Activated CD4-positive, alpha-beta memory T cell treated with anti-CD3 and anti-CD28 coated beads for 36 hours (primary cell): Measurements from ENCODE around the gene TYSND1. TPM values are rescaled to one million over a fixed set of nuclear protein-coding genes. Genes with fewer than 3 reads are reported as not detected.
A peak's percentile ranks its signal among the peaks of the same experiment; 100 is the strongest.
"Not testable (repeated sequence)": the region's sequence is repeated elsewhere in the genome, so short reads cannot be mapped to it uniquely, and the experiment has no call there.

Source experiments
- CTCF ChIA-PET: fragments of 350-600 bp; sonication (Branson Sonifier 250); formaldehyde crosslinking; loops from one replicate; lab custom pipeline; 2021; ENCODE audit warnings: antibody characterized with exemption, inconsistent platforms; lab: Charles Lee
- POLR2A ChIA-PET: fragments of 350-600 bp; sonication (Branson Sonifier 250); formaldehyde crosslinking; loops from one replicate; lab custom pipeline; 2021; ENCODE audit warnings: antibody characterized with exemption; lab: Charles Lee
- DNase-seq: peaks from one replicate; pipeline ENCODE4 v3.0.0-alpha.2; 2020
- H3K27ac Mint-ChIP-seq: one replicate; pipeline ENCODE4 v1.8.0; 2021; ENCODE audit warnings: mixed read lengths
- H3K27me3 Mint-ChIP-seq: one replicate; pipeline ENCODE4 v1.8.0; 2021; ENCODE audit warnings: mixed read lengths
- H3K36me3 Mint-ChIP-seq: one replicate; pipeline ENCODE4 v1.8.0; 2021; ENCODE audit warnings: mixed read lengths
- H3K4me1 Mint-ChIP-seq: one replicate; pipeline ENCODE4 v1.8.0; 2021; ENCODE audit warnings: low read depth, mixed read lengths
- H3K4me3 Mint-ChIP-seq: one replicate; pipeline ENCODE4 v1.8.0; 2021; ENCODE audit warnings: mild to moderate bottlenecking, mixed read lengths
- H3K9me3 Mint-ChIP-seq: one replicate; pipeline ENCODE4 v1.8.0; 2021; ENCODE audit warnings: mixed read lengths
- intact Hi-C: fragments of 100-400 bp; cut with micrococcal nuclease; formaldehyde crosslinking; loops from one replicate; pipeline ENCODE4 v1.15.1; 2023
- total RNA-seq, 2 experiments: library from RNA; stranded (reverse); gene quantifications; one replicate each; pipeline ENCODE4 v1.2.3, GENCODE V29; 2021

The TYSND1 gene
- total RNA-seq, 2 experiments from 2014 or later: 10.9 to 12.1 TPM

DNA sequence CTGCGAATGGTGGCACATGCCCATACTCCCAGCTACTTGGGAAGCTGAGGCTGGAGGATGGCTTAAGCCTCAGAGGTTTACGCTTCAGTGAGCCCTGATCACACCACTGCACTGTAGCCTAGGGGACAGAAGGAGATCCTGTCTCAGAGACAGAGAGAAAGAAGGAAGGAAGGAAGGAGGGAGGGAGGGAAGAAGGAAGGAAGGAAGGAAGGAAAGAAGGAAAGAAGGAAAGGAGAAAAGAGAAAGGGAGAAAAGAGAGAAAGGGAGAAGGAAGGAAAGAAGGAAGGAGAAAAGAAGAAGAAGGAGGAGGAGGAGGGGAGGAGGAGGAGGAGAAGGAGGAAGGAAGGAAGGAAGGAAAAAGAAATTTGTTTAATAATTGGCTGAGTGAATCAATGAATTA, 36.8 kb upstream of the TYSND1 start:
- Mint-ChIP-seq H3K9me3 (peaks cover 3% of the 10 kb centered on the region), H3K4me3 (no peak overlapping the region), H3K4me1 (no peaks in the 10 kb centered on the region), H3K27ac (no peak overlapping the region), H3K36me3 (no peaks in the 10 kb centered on the region), H3K27me3 (no peaks in the 10 kb centered on the region)
- ChIA-PET CTCF (no interaction called here), POLR2A (no interaction called here)
- intact Hi-C loops: no loop called here
- DNase-seq: no peak

DNA sequence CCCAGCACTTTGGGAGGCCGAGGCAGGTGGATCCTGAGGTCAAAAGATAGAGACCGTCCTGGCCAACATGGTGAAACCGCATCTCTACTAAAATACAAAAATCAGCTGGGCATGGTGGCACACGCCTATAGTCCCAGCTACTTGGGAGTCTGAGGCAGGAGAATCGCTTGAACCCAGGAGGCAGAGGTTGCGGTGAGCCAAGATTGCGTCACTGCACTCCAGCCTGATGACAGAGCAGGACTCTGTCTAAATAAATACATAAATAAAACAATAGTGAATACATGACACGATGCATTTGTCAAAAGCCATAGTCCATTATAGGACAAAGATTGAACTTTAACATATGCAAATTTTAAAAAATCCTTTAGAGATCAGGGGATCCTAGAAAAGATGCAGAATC, 32.7 kb upstream of the TYSND1 start:
- CTCF ChIA-PET, H3K36me3 Mint-ChIP-seq, intact Hi-C loops, H3K4me1 Mint-ChIP-seq, H3K4me3 Mint-ChIP-seq, DNase-seq, H3K9me3 Mint-ChIP-seq, POLR2A ChIA-PET, H3K27ac Mint-ChIP-seq, H3K27me3 Mint-ChIP-seq: not testable (repeated sequence)

DNA sequence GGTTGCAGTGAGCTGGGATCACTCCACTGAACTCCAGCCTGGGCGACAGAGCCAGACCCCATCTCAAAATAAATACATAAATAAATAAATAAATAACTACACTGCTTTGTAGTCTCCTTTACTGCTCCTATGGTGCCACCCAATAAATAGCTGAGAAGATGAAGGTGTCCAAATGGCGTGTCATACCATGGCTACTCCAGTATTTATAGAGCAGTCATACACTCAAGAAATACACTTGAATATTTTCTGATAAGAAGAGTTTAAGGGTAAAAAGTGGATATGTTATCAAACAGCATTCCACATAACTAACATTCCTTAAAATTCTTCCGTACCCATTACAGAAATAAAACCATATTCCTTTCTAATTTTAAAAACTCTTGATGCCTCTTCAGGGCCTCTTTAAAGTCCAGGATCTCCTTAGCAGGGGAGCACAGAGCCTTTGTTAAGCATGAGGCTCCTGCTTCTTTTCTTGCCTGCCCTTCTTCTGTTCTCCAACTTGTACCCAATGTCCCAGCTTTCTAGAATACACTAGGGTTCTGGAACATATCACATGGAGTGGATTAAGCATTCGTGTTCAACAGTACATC, 31.7 kb upstream of the TYSND1 start:
- peaks cover 13% of the 10 kb centered on the region for H3K4me1 Mint-ChIP-seq
- H3K36me3 Mint-ChIP-seq: no peaks in the 10 kb centered on the region
- no peak overlapping the region for H3K27ac Mint-ChIP-seq
- no peaks in the 10 kb centered on the region for H3K27me3 Mint-ChIP-seq
- ChIA-PET CTCF (no interaction called here), POLR2A (no interaction called here)
- DNase-seq: no peak
- peaks cover 3% of the 10 kb centered on the region for H3K9me3 Mint-ChIP-seq
- intact Hi-C loops: no loop called here
- H3K4me3 Mint-ChIP-seq: no peak overlapping the region

DNA sequence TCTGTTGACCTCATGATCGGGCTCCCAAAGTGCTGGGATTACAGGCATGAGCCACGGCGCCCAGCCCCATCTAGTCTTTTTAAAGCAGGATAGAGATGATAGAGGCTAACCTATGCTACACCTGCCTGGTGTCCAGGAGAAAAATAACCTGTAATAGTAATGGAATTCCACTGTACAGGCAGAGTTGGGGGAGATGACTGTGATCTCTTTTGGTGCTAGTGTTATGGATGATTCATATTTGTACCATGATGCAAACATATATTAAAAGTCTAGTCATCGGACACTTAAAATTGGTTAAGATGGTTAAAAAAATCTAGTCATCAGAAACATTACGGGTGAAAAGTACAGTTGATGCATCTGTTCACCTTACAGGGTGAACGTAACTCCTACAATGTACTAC, 29.9 kb upstream of the TYSND1 start:
- ChIA-PET POLR2A (no interaction called here), CTCF (interaction anchor here (0.8 kb wide), 1 partner anchor 30 kb away, joined by 3 read pairs; the partner anchor contains the start of gene TYSND1)
- no peak overlapping the region for H3K4me3 Mint-ChIP-seq
- no peaks in the 10 kb centered on the region for H3K36me3 Mint-ChIP-seq
- H3K27me3 Mint-ChIP-seq: no peaks in the 10 kb centered on the region
- intact Hi-C loops: no loop called here
- peaks cover 27% of the 10 kb centered on the region for H3K4me1 Mint-ChIP-seq
- H3K9me3 Mint-ChIP-seq: peaks cover 3% of the 10 kb centered on the region
- no peak overlapping the region for H3K27ac Mint-ChIP-seq
- no peak for DNase-seq

DNA sequence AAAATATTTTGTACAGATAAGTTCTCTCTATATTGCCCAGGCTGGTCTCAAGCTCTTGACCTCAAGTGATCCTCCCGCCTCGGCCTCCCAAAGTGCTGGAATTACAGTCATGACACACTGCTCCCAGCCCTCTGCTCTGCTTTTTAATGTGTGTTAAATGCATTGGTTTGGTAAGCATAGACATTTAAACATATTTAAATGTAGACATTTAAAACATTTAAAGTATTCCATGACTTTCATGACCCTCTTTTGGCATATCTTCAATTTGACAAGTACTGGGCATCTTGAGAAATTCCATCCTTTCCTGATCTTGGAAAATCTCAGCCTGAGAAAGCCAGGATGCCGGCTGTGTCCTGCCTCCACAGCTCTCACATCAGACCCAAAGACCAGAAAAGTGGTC, 29.0 kb upstream of the TYSND1 start:
- ChIA-PET CTCF (interaction anchor here (1.0 to 1.8 kb wide), 2 partner anchors 29 to 59 kb away, joined by 3 to 10 read pairs; partner anchors contain the start of gene TYSND1), POLR2A (no interaction called here)
- peaks cover 30% of the 10 kb centered on the region for H3K4me1 Mint-ChIP-seq
- H3K27me3 Mint-ChIP-seq: no peaks in the 10 kb centered on the region
- intact Hi-C loops: no loop called here
- no peak overlapping the region for H3K4me3 Mint-ChIP-seq
- no peaks in the 10 kb centered on the region for H3K36me3 Mint-ChIP-seq
- H3K27ac Mint-ChIP-seq: no peak overlapping the region
- peaks cover 3% of the 10 kb centered on the region for H3K9me3 Mint-ChIP-seq
- DNase-seq: no peak

DNA sequence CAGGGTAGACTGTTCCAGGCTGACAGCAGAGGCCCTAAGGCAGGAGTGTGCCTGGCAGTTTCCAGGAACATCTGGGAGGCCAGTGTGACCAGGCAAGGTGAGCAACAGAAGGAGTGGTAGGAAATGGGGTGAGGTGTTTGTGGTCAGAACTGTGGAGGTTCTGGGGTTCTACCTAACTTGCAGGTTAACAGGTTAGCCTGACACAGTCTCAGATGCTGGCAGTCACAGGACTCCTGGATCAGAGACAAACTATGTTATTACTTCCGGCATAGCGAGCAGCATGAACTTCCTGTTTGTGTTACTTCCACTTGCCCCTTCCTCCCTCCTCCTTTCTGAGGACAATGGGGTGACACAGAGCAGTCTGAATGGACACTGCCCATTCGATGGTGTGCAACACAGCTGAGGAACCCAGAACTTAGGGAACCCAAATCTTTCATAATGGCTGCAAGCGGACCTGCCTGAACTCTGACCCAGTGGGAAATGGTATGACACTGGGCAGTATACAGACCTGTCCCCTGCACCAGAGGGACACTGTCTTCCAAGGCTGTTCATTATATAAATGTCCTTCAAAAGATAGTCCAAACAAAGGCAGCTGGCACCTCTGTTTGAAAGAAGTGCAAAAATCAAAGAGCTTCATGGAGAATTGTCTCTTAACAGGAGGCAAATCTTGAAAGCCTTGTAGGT, 27.7 kb upstream of the TYSND1 start:
- H3K4me3 Mint-ChIP-seq: no peak overlapping the region
- H3K27me3 Mint-ChIP-seq: no peaks in the 10 kb centered on the region
- peak; percentile 58 for DNase-seq
- no peaks in the 10 kb centered on the region for H3K9me3 Mint-ChIP-seq
- intact Hi-C loops: no loop called here
- H3K36me3 Mint-ChIP-seq: peaks cover 5% of the 10 kb centered on the region
- ChIA-PET CTCF (interaction anchor here (1.0 to 1.8 kb wide), 2 partner anchors 27 to 58 kb away, joined by 3 to 10 read pairs; partner anchors contain the start of gene TYSND1), POLR2A (no interaction called here)
- H3K4me1 Mint-ChIP-seq: peaks cover 32% of the 10 kb centered on the region
- H3K27ac Mint-ChIP-seq: peak overlapping the region; percentile 80

DNA sequence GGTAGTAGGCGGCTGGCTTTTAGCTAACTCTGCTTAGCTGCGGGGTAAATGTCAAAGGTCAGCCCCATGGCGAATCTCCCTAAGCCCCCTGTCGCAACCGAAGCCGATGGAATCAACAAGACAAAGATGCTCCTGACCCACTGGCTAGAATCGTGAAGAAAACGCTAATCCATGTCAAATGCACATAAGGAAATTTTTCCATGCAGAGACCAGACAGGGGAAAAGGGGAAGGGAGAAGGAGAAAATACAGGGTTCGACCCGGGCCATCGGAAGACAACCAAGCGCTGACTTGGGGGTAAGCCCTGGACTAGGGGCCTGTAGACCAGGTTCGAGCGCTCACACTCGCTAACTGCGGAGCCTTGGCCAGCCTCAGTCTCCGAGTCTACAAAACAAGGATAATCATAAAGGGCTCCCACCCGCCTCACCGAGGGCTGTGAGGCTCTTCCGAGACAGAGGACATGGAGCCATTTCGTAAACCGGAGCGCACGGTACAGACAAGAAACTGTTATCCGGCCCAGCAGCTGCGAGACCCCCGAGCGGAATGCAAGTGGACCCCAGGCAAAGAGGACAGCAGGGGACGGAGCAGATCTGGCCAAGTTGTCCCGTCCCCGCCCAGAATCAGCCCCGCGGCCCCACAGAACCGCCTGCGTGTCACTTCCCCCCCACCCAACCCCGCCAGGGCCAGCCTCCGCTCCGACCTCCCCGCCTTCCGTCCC, 23.3 kb upstream of the TYSND1 start:
- Mint-ChIP-seq H3K9me3 (no peaks in the 10 kb centered on the region), H3K36me3 (peaks cover 27% of the 10 kb centered on the region), H3K27ac (peak overlapping the region; percentile 94), H3K4me3 (peak overlapping the region; percentile 93), H3K4me1 (peaks cover 68% of the 10 kb centered on the region), H3K27me3 (no peaks in the 10 kb centered on the region)
- DNase-seq: peak; percentile 15
- CTCF ChIA-PET: interaction anchor here (1.0 to 4.8 kb wide), 4 partner anchors 23 to 195 kb away, joined by 3 to 55 read pairs (median 6); partner anchors contain the start of gene TYSND1
- intact Hi-C loops: loop anchor here (1.0 to 2.0 kb wide), 4 partner anchors 8 to 77 kb away; partner anchors contain the start of genes PPA1 and TYSND1
- POLR2A ChIA-PET: interaction anchor here (0.8 to 6.6 kb wide), 5 partner anchors 24 to 86 kb away, joined by 3 to 50 read pairs (median 5); partner anchors contain the start of genes PPA1 and TYSND1

DNA sequence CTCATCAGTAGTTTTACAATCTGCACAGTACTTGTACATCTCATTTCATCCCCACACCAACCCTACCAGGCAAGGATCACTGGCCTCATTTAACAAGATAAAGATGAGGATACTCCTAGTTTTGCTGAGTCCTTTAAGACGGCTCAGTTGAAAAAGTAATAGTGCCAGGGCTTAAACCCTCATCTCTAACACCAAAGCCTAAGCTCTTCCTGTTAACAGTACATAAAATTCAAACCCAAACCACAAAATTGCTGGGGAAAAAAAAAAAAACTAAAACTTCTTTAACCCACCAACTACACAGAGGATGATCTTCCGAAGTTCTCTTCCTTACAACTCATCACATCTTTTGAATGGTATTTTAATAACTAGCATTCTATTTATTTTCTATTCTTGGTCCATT, 22.5 kb upstream of the TYSND1 start:
- ChIA-PET CTCF (interaction anchor here (0.7 to 4.8 kb wide), 2 partner anchors 22 to 69 kb away, joined by 3 to 55 read pairs; partner anchors contain the start of gene TYSND1), POLR2A (interaction anchor here (6.6 kb wide), 1 partner anchor 24 kb away, joined by 50 read pairs; the partner anchor contains the start of gene TYSND1)
- H3K27ac Mint-ChIP-seq: peak overlapping the region; percentile 94
- intact Hi-C loops: no loop called here
- H3K4me1 Mint-ChIP-seq: peaks cover 69% of the 10 kb centered on the region
- peak overlapping the region; percentile 93 for H3K4me3 Mint-ChIP-seq
- peaks cover 27% of the 10 kb centered on the region for H3K36me3 Mint-ChIP-seq
- H3K9me3 Mint-ChIP-seq: no peaks in the 10 kb centered on the region
- H3K27me3 Mint-ChIP-seq: no peaks in the 10 kb centered on the region
- no peak for DNase-seq

DNA sequence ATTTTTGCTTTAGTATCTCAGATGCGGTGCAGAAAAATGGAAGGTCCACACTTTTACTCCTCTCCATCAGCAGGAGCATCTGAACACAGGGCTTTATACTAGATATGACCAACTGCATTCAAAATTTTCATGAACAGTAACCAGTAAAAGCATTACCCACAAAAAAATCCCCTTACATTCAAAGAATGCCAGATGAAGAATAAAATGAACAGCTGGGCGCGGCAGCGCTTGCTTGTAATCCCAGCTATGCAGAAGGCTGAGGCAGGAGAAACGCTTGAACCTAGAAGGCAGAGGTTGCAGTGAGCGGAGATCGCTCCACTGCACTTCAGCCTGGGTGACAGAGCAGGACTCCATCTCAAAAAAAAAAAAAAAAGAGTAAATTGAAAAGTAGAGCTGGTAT, 20.7 kb upstream of the TYSND1 start:
- peaks cover 72% of the 10 kb centered on the region for H3K4me1 Mint-ChIP-seq
- DNase-seq: peak; percentile 47
- ChIA-PET CTCF (interaction anchor here (0.7 to 4.8 kb wide), 4 partner anchors 21 to 236 kb away, joined by 3 to 55 read pairs (median 3); partner anchors contain the start of genes EIF4EBP2 and TYSND1), POLR2A (interaction anchor here (6.6 kb wide), 1 partner anchor 22 kb away, joined by 50 read pairs; the partner anchor contains the start of gene TYSND1)
- no peaks in the 10 kb centered on the region for H3K27me3 Mint-ChIP-seq
- peak overlapping the region; percentile 36 for H3K4me3 Mint-ChIP-seq
- peak overlapping the region; percentile 58 for H3K27ac Mint-ChIP-seq
- intact Hi-C loops: no loop called here
- H3K36me3 Mint-ChIP-seq: peaks cover 34% of the 10 kb centered on the region
- no peaks in the 10 kb centered on the region for H3K9me3 Mint-ChIP-seq

DNA sequence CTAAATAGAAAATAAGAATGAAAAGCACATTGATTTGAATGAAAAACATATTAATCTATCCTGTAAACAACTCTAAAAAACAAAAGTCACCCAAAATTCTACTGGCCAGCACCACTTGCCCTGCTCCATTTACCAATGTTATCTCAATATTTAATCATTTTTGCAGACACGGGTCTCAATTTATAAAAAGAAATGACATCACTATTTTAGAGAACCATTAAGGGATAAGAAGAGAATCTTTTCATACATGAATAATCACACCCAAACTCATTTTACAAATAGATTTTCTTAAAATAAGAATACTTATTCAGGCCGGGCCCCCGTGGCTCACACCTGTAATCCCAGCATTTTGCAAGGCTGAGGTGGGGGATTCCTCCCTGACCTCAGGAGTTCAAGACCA, 19.9 kb upstream of the TYSND1 start:
- Mint-ChIP-seq H3K4me3 (no peak overlapping the region), H3K27me3 (no peaks in the 10 kb centered on the region), H3K27ac (no peak overlapping the region), H3K9me3 (no peaks in the 10 kb centered on the region), H3K4me1 (peaks cover 73% of the 10 kb centered on the region), H3K36me3 (peaks cover 39% of the 10 kb centered on the region)
- ChIA-PET POLR2A (interaction anchor here (6.6 kb wide), 1 partner anchor 21 kb away, joined by 50 read pairs; the partner anchor contains the start of gene TYSND1), CTCF (interaction anchor here (1.2 to 1.4 kb wide), 2 partner anchors 55 to 237 kb away, joined by 3 read pairs; partner anchors contain the start of gene EIF4EBP2)
- no peak for DNase-seq
- intact Hi-C loops: no loop called here

DNA sequence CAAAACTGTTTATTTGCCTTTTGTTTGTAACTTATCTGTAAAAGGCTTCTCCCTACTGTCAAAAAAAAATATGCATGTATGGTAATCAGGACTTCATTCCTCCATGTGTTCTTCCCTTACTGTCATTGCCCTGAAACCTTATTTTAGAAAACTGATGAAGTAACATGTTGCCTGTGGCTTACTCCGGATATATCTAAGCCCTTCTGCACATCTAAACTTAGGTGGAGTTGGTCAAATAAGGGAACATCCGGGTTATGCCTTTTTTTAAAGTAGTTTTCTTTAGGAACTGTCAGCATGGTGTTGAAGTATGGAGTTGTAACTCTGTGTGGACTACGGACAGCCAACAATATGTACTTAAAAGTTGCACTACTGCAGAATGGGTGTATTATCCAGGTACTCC, 17.7 kb upstream of the TYSND1 start:
- H3K4me1 Mint-ChIP-seq: peaks cover 76% of the 10 kb centered on the region
- ChIA-PET POLR2A (no interaction called here), CTCF (no interaction called here)
- no peaks in the 10 kb centered on the region for H3K27me3 Mint-ChIP-seq
- no peaks in the 10 kb centered on the region for H3K9me3 Mint-ChIP-seq
- H3K27ac Mint-ChIP-seq: peak overlapping the region; percentile 93
- peaks cover 46% of the 10 kb centered on the region for H3K36me3 Mint-ChIP-seq
- H3K4me3 Mint-ChIP-seq: peak overlapping the region; percentile 21
- intact Hi-C loops: loop anchor here (5.0 kb wide), 3 partner anchors 38 to 108 kb away; no protein-coding TSS in a partner anchor
- no peak for DNase-seq
